Activated effector memory CD4-positive, alpha-beta T cell treated with Interleukin-2 at 50 U/mL for 16 hours (primary cell): Measurements from ENCODE around the gene CEACAM1.
A peak's percentile ranks its signal among the peaks of the same experiment; 100 is the strongest.
"Not testable (repeated sequence)": the region's sequence is repeated elsewhere in the genome, so short reads cannot be mapped to it uniquely, and the experiment has no call there.

Experiments used
- DNase-seq: peaks from one replicate; pipeline ENCODE4 v3.0.0-alpha.2; 2020

The CEACAM1 gene

GRCh38 chr19:42528354-42529247, at the start of gene CEACAM1:
TSS of gene CEACAM1 (minus strand) at chr19:42528481. CDS start at chr19:42528374, 107 bp downstream.
- DNase-seq, result peak; percentile 37

GRCh38 chr19:42577016-42577415, 48.7 kb upstream of the CEACAM1 start:
- DNase-seq, result no peak

- no peak for DNase-seq
Observed at GRCh38 chr19:42576241-42576640, 48.0 kb upstream of the CEACAM1 start.

- DNase-seq, result no peak
Observed at GRCh38 chr19:42573642-42574041, 45.4 kb upstream of the CEACAM1 start.

GRCh38 chr19:42571116-42571515, 42.8 kb upstream of the CEACAM1 start:
- no peak for DNase-seq

- no peak for DNase-seq
Observed at GRCh38 chr19:42569193-42569592, 40.9 kb upstream of the CEACAM1 start.

GRCh38 chr19:42568006-42568405, 39.7 kb upstream of the CEACAM1 start:
- no peak for DNase-seq

GRCh38 chr19:42567567-42567966, 39.3 kb upstream of the CEACAM1 start:
- no peak for DNase-seq

- DNase-seq, result no peak
Observed at GRCh38 chr19:42563352-42564210, 35.3 kb upstream of the CEACAM1 start.

- no peak for DNase-seq
Observed at GRCh38 chr19:42561512-42561911, 33.2 kb upstream of the CEACAM1 start.

GRCh38 chr19:42560731-42561130, 32.5 kb upstream of the CEACAM1 start:
- DNase-seq, result no peak

GRCh38 chr19:42558450-42559150, 30.3 kb upstream of the CEACAM1 start:
- DNase-seq, result no peak

- not testable (repeated sequence) for DNase-seq
Observed at GRCh38 chr19:42557386-42557871, 29.1 kb upstream of the CEACAM1 start.

GRCh38 chr19:42555801-42556200, 27.5 kb upstream of the CEACAM1 start:
- DNase-seq, result no peak

- DNase-seq, result no peak
Observed at GRCh38 chr19:42555317-42555716, 27.0 kb upstream of the CEACAM1 start.

GRCh38 chr19:42554046-42554575, 25.8 kb upstream of the CEACAM1 start:
- no peak for DNase-seq

GRCh38 chr19:42553292-42554045, 25.2 kb upstream of the CEACAM1 start:
- no peak for DNase-seq

- DNase-seq, result no peak
Observed at GRCh38 chr19:42552086-42553065, 24.1 kb upstream of the CEACAM1 start.

- not testable (repeated sequence) for DNase-seq
Observed at GRCh38 chr19:42550521-42550920, 22.2 kb upstream of the CEACAM1 start.

- not testable (repeated sequence) for DNase-seq
Observed at GRCh38 chr19:42549067-42549466, 20.8 kb upstream of the CEACAM1 start.

GRCh38 chr19:42548552-42548951, 20.3 kb upstream of the CEACAM1 start:
- no peak for DNase-seq
